K562 (cell line): ENCODE measurements around the gene MXRA7. TPM values are rescaled to one million over a fixed set of nuclear protein-coding genes. Genes with fewer than 3 reads are reported as not detected.

Source experiments
- BDP1 ChIP-seq: IDR thresholded peaks from 3 replicates; pipeline ENCODE4 v1.6.1; 2011; ENCODE audit not compliant: insufficient read length, insufficient read depth
- BHLHE40 ChIP-seq: IDR thresholded peaks from 2 replicates; pipeline ENCODE4 v1.6.1; 2011; ENCODE audit warnings: low read length, improper control_type of control experiment
- DMBX1 ChIP-seq: fragments of 250-450 bp; sonication (Bioruptor Pico); IDR thresholded peaks from 2 replicates; pipeline ENCODE4 v1.8.0; 2022; ENCODE audit warnings: inconsistent platforms, mild to moderate bottlenecking, moderate library complexity, borderline replicate concordance
- HDGF ChIP-seq: fragments of 450-650 bp; IDR thresholded peaks from 2 replicates; pipeline ENCODE4 v1.6.1; 2016
- HEY1 ChIP-seq: fragments of 250-450 bp; sonication (Bioruptor Pico); IDR thresholded peaks from 2 replicates; pipeline ENCODE4 v1.5.0; 2020; ENCODE audit warnings: mild to moderate bottlenecking, moderate library complexity, borderline replicate concordance
- IRF2 ChIP-seq: sonication (generic); formaldehyde crosslinking; IDR thresholded peaks from 2 replicates; pipeline ENCODE4 v1.8.1; 2022; ENCODE audit warnings: mild to moderate bottlenecking, missing genetic modification reagents
- MEF2A ChIP-seq: IDR thresholded peaks from 2 replicates; pipeline ENCODE4 v1.6.1; 2011; ENCODE audit warnings: low read depth, mild to moderate bottlenecking, low read length, moderate library complexity; ENCODE audit not compliant: control insufficient read depth
- NCOA1 ChIP-seq: fragments of 450-650 bp; IDR thresholded peaks from 2 replicates; pipeline ENCODE4 v1.6.1; 2016; ENCODE audit warnings: low read depth
- NR1H2 ChIP-seq: sonication (generic); formaldehyde crosslinking; IDR thresholded peaks from 2 replicates; pipeline ENCODE4 v1.4.0; 2020; ENCODE audit warnings: mild to moderate bottlenecking, missing genetic modification reagents
- NR3C1 ChIP-seq: sonication (generic); formaldehyde crosslinking; IDR thresholded peaks from 2 replicates; pipeline ENCODE4 v1.8.1; 2022; ENCODE audit warnings: missing genetic modification reagents
- NR4A1 ChIP-seq, 2 experiments: fragments of 250-450 bp in 1 of 2; fragments of 450-650 bp in 1 of 2; sonication (Bioruptor Pico) in 1 of 2; IDR thresholded peaks; 2 replicates each; pipeline versions ENCODE4 v1.4.0 to v1.6.1; 2016 to 2020; ENCODE audit warnings: mild to moderate bottlenecking in 2 of 2, missing compliant biosample characterization in 1 of 2, missing genetic modification characterization in 1 of 2, moderate library complexity in 1 of 2
- PHF20 ChIP-seq: fragments of 450-650 bp; IDR thresholded peaks from 2 replicates; pipeline ENCODE4 v1.6.1; 2018; ENCODE audit not compliant: partially characterized antibody
- PYGO2 ChIP-seq: fragments of 450-650 bp; IDR thresholded peaks from 2 replicates; pipeline ENCODE4 v1.6.1; 2016; ENCODE audit warnings: mild to moderate bottlenecking, missing genetic modification characterization, moderate library complexity, missing compliant biosample characterization
- RFX7 ChIP-seq: fragments of 250-450 bp; sonication (Bioruptor Pico); IDR thresholded peaks from 2 replicates; pipeline ENCODE4 v1.5.1; 2021; ENCODE audit warnings: mild to moderate bottlenecking
- SP1 ChIP-seq: sonication (generic); formaldehyde crosslinking; IDR thresholded peaks from 2 replicates; pipeline ENCODE4 v1.8.1; 2022; ENCODE audit warnings: mild to moderate bottlenecking, missing genetic modification reagents
- SP2 ChIP-seq: IDR thresholded peaks from 2 replicates; pipeline ENCODE4 v1.6.1; 2011; ENCODE audit warnings: mild to moderate bottlenecking, low read depth, low read length, moderate library complexity; ENCODE audit not compliant: poor library complexity, severe bottlenecking; ENCODE audit errors: extremely low read depth
- TCF7L2 ChIP-seq: fragments of 150-350 bp; IDR thresholded peaks from 2 replicates; pipeline ENCODE4 v1.6.1; 2016; ENCODE audit warnings: low read depth, mild to moderate bottlenecking, low read length, moderate library complexity
- TOE1 ChIP-seq, 2 experiments: fragments of 450-650 bp in 1 of 2; sonication (generic) in 1 of 2; formaldehyde crosslinking in 1 of 2; IDR thresholded peaks; 2 replicates each; pipeline versions ENCODE4 v1.7.1 to v1.8.0; 2016 to 2022; ENCODE audit warnings: borderline replicate concordance in 2 of 2, mild to moderate bottlenecking in 2 of 2, antibody characterized with exemption in 1 of 2, inconsistent platforms in 1 of 2, low read depth in 1 of 2, missing genetic modification reagents in 1 of 2, moderate library complexity in 1 of 2
- ZBTB26 ChIP-seq: fragments of 450-650 bp; formaldehyde crosslinking; IDR thresholded peaks from 2 replicates; pipeline ENCODE4 v1.4.0; 2022; ENCODE audit warnings: missing genetic modification characterization
- ZMIZ1 ChIP-seq, 2 experiments: fragments of 150-350 bp in 1 of 2; IDR thresholded peaks; 2 replicates each; pipeline ENCODE4 v1.6.1; 2012 to 2016; ENCODE audit warnings: low read depth in 2 of 2, low read length in 2 of 2, mild to moderate bottlenecking in 1 of 2, moderate library complexity in 1 of 2
- ZNF324 ChIP-seq: fragments of 250-450 bp; sonication (Bioruptor Pico); IDR thresholded peaks from 2 replicates; pipeline ENCODE4 v1.4.0; 2020; ENCODE audit warnings: mild to moderate bottlenecking
- ZNF589 ChIP-seq: fragments of 200-800 bp; sonication (Bioruptor generic); IDR thresholded peaks from 2 replicates; pipeline ENCODE4 v1.6.1; 2016; ENCODE audit warnings: low read depth, missing genetic modification characterization, missing compliant biosample characterization
- ZSCAN29 ChIP-seq: fragments of 450-650 bp; IDR thresholded peaks from 2 replicates; pipeline ENCODE4 v1.6.1; 2017
- polyA plus RNA-seq, 8 experiments: library from polyadenylated mRNA; depleted of rRNA in 4 of 8; stranded (reverse) in 5 of 8; unstranded in 3 of 8; fragments of >200 nt; fragmentation: Nextera tagmentation in 2 of 8; fragmentation: Illumina TruSeq in 1 of 8; extraction: Ambion mirVana in 2 of 8; extraction: Trizol in 1 of 8; gene quantifications; 2 replicates each; pipeline versions ENCODE4 v1.2.1 to v1.2.3, GENCODE V29; 2011 to 2014; ENCODE audit warnings: inconsistent platforms in 1 of 8, missing spikeins in 1 of 8
- total RNA-seq, 7 experiments: library from RNA; depleted of rRNA in 6 of 7; stranded (reverse); fragments of >200 nt in 6 of 7; fragmentation: Illumina TruSeq in 2 of 7; extraction: Trizol in 2 of 7; gene quantifications; 2 replicates each; pipeline versions ENCODE4 v1.2.1 to v1.2.3, GENCODE V29; 2011 to 2021; ENCODE audit warnings: low replicate concordance in 1 of 7
- TF ChIP-seq, protein P1 (sequence below): fragments of 250-450 bp; sonication (Bioruptor Pico); IDR thresholded peaks from 2 replicates; pipeline ENCODE4 v1.8.0; 2022; ENCODE audit warnings: moderate library complexity, mild to moderate bottlenecking, inconsistent platforms

Gene MXRA7
- total and polyA plus RNA-seq, 9 of the 15 experiments (the other 6 are each of a cell fraction or from before 2014, with no cell fraction given): 2.6 to 38.4 (median 14.3) TPM

DNA sequence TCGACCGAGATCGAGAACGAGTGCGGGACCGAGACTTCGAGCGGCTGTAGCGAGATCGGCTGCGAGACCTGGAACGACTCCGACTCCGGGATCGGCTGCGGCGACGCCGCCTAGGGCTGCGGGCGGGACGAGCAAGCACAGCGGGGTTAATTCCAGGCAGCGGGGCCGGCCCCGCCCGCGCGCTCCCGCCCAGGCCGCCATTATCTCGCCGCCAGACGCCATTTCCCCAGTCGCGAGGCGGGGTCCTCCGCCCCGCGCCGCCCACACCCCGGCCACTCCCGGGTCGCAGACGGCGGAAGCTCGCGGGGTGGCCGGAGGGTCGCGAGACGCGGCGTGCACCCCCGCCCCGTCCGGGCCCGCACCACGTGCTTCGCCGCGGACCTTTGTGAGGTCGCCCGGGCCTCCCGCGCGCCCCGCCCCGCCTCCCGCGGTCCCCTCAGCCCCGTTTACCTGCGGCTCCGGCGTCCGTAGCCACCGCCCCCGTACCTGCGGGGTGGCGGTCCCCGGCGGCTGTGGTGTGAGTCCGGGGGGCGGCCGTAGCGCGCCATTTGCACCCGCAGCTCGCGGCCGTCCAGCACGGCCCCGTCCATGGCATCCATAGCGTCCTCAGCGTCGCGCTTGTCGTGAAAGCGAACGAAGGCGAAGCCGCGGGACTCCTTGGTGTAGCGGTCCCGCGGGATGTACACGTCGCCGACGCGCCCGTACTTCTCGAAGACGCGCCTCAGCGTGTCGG is 25.8 kb upstream of the MXRA7 start (continued):
- TF ChIP-seq NR1H2 (CRISPR knock-in tag) (no peak; the same call in 1 of the 2 replicates), NCOA1 (no peak), SP2 (no peak), HEY1 (no peak), HDGF (no peak), MEF2A (no peak), ZMIZ1 (IDR thresholded peaks at IDR 0.05; ENCODE audit: low read depth in 2 of 2, low read length in 2 of 2) (peak in 1 of 2 experiments; percentile 36; a peak in 2 of 4 replicates), ZBTB26 (0 out of 2 replicates have a peak, but pooled peaks have one; percentile 70), IRF2 (no peak), TOE1 (IDR thresholded peaks at IDR 0.05; ENCODE audit: borderline replicate concordance) (no peak; the same call in 1 of the 2 replicates), TOE1 (CRISPR knock-in tag; IDR thresholded peaks at IDR 0.05; ENCODE audit: borderline replicate concordance, low read depth) (0 out of 2 replicates have a peak, but pooled peaks have one; percentile 34), BDP1 (no peak), DMBX1 (CRISPR knock-in tag) (peak; percentile 71; the same call in 1 of the 2 replicates), TCF7L2 (no peak), RFX7 (CRISPR knock-in tag) (no peak), ZNF324 (no peak), ZNF589 (CRISPR knock-in tag) (no peak), PYGO2 (no peak), PHF20 (no peak), BHLHE40 (0 out of 2 replicates have a peak, but pooled peaks have one; percentile 4), SP1 (CRISPR knock-in tag) (no peak), NR4A1 (CRISPR knock-in tag; IDR thresholded peaks at IDR 0.05) (no peak), NR4A1 (tag; IDR thresholded peaks at IDR 0.05) (no peak), NR3C1 (CRISPR knock-in tag) (peak; percentile 22; the same call in 1 of the 2 replicates), ZSCAN29 (no peak)
- TF ChIP-seq, protein P1, sequence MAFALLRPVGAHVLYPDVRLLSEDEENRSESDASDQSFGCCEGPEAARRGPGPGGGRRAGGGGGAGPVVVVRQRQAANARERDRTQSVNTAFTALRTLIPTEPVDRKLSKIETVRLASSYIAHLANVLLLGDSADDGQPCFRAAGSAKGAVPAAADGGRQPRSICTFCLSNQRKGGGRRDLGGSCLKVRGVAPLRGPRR (CRISPR knock-in tag): no peak
